Mammary epithelial cell (primary cell): Measurements from ENCODE around the gene PLS1.

Source experiments
- CTCF ChIP-seq, 2 donors: IDR thresholded peaks in 1 of 2; conservative IDR thresholded peaks in 1 of 2; 2 replicates each; pipeline ENCODE4 v1.5.1; 2011 to 2012; ENCODE audit warnings: inconsistent platforms in 2 of 2, low read length in 2 of 2, mild to moderate bottlenecking in 2 of 2, control low read depth in 1 of 2, low read depth in 1 of 2; ENCODE audit not compliant: insufficient read depth in 1 of 2; ENCODE audit errors: extremely low read depth in 1 of 2
- EZH2 ChIP-seq: IDR thresholded peaks from 2 replicates; pipeline ENCODE4 v1.6.1; 2012; ENCODE audit warnings: low read length, inconsistent platforms, borderline replicate concordance

GRCh38 chr3:142626971-142627370 lies 30.8 kb downstream of the PLS1 start:
- TF ChIP-seq CTCF (conservative IDR thresholded peaks at IDR 0.05 in 1 of 2, IDR thresholded peaks at IDR 0.05 in 1 of 2; ENCODE audit: extremely low read depth in 1 of 2, insufficient read depth in 1 of 2, low read depth in 1 of 2, low read length in 2 of 2): no peak
- TF ChIP-seq EZH2: no peak
